ENCODE measurements around the gene CA9. TPM values are rescaled to one million over a fixed set of nuclear protein-coding genes. Genes with fewer than 3 reads are reported as not detected.

The CA9 gene
- total RNA-seq, 1 donor from 2014 or later = 0.98 TPM

DNA sequence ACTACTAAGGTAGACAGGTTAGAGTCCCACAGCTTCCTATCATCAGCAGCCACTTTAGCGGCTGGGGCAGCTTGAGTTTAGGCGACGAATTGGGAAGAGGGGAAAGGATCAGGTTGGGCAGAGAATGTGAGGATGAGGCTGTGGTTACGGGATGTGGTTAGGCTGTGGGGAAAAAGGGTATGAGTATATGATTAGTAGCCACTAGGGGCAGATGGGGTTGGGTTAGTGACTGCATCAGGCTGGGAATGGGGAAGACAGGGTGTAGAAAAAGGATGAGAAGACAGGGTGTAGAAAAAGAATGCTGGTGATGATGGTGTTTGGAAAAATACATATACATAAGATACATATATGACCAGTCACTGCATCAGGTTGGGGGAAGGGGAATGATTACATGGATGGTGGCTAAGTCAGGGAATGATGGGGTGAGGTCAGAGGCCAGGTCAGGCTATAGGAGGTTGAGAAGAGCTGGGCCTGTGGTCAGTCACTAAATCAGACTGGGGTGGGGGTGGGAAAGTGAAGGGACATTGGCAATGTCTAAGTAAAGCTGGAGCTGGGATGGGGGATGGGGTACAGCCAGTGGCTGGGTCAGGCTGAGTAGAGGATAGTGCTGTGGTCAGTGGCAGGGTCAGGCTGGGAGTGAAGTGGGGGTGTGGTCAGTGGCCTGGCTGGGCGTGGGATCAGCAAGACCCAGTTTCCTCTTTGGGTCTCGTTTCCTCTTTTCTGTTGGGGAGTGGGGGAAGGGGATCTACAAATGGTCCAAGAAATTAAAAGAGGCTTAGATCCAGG lies 56.2 kb downstream of the CA9 start:
- no peaks in the 10 kb centered on the region for H3K27me3 ChIP-seq
- peaks cover 71% of the 10 kb centered on the region for H3K4me1 ChIP-seq
- no peak for DNase-seq (ENCODE audit: extremely low spot score in 2 of 2)
- H3K9me3 ChIP-seq = no peaks in the 10 kb centered on the region
- intact Hi-C loops (cut with DNase I) = loop anchor here (2.0 to 5.0 kb wide), 3 partner anchors 38 to 123 kb away; partner anchors contain the start of genes CCDC107, RMRP and TESK1
- H3K36me3 ChIP-seq = peaks cover 0 to 10% of the 10 kb centered on the region in 2 donors
- peak overlapping the region; percentile 84 to 92 for H3K4me3 ChIP-seq
- H3K27ac ChIP-seq = peak overlapping the region; percentile 89
- TF ChIP-seq POLR2A (IDR thresholded peaks at IDR 0.05) (no peak), POLR2AphosphoS5 (IDR thresholded peaks at IDR 0.05; ENCODE audit: insufficient read depth in 1 of 2, low read depth in 1 of 2) (no peak)
- TF ChIP-seq, protein P1, sequence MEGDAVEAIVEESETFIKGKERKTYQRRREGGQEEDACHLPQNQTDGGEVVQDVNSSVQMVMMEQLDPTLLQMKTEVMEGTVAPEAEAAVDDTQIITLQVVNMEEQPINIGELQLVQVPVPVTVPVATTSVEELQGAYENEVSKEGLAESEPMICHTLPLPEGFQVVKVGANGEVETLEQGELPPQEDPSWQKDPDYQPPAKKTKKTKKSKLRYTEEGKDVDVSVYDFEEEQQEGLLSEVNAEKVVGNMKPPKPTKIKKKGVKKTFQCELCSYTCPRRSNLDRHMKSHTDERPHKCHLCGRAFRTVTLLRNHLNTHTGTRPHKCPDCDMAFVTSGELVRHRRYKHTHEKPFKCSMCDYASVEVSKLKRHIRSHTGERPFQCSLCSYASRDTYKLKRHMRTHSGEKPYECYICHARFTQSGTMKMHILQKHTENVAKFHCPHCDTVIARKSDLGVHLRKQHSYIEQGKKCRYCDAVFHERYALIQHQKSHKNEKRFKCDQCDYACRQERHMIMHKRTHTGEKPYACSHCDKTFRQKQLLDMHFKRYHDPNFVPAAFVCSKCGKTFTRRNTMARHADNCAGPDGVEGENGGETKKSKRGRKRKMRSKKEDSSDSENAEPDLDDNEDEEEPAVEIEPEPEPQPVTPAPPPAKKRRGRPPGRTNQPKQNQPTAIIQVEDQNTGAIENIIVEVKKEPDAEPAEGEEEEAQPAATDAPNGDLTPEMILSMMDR (IDR thresholded peaks at IDR 0.05) = peak in 1 of 3 experiments; percentile 40

DNA sequence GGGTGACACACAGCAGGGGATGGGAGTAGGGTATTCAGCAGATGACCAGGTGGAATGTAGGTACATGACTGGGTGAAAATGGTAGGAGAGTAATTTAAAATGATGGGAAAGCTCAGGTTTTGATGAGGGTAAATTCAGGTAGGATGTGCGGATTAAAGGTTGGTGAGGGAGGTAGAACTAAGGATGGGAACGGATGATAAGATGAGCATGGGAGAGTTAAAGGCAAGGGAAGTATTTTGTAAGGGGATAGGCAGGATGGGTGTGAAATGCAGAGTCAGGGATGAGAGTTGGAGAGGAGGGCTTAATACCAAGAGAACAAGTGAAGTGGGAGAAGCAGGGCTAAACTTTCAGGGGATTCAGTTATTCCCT lies 56.7 kb downstream of the CA9 start:
- Histone ChIP-seq H3K27me3 (no peaks in the 10 kb centered on the region), H3K4me1 (peaks cover 71% of the 10 kb centered on the region), H3K4me3 (peak overlapping the region; percentile 84 to 92), H3K9me3 (no peaks in the 10 kb centered on the region), H3K36me3 (peaks cover 0 to 8% of the 10 kb centered on the region in 2 donors), H3K27ac (peak overlapping the region; percentile 89)
- DNase-seq (ENCODE audit: extremely low spot score in 2 of 2) = no peak
- TF ChIP-seq POLR2AphosphoS5 (IDR thresholded peaks at IDR 0.05; ENCODE audit: insufficient read depth in 1 of 2, low read depth in 1 of 2) = no peak
- TF ChIP-seq, protein P1 (IDR thresholded peaks at IDR 0.05) = no peak
- no peak for TF ChIP-seq POLR2A (IDR thresholded peaks at IDR 0.05)
- intact Hi-C loops (cut with DNase I) = loop anchor here (5.0 kb wide), 1 partner anchor 123 kb away; the partner anchor contains the start of gene TESK1

Small RNA genes within 50 kb of the gene (microRNA-seq; reads per million reads assigned to microRNA genes)
- gene MIR6852 (ENCODE audit: borderline number of aligned reads, borderline replicate concordance) = not detected

Small RNA genes within 50 kb of the gene (small RNA-seq; reads per million reads assigned to genes)
- gene RMRP (not detected), gene RN7SL22P (not detected)

Other genes with a start within 250 kb of the CA9 start
- 18.9 TPM for gene RUSC2, start 183.8 kb upstream of the CA9 start, total RNA-seq
- 29.7 TPM for gene TESK1, start 68.7 kb upstream of the CA9 start, total RNA-seq
- gene CD72, start 55.5 kb upstream of the CA9 start, total RNA-seq = 5.6 TPM
- 2.5 TPM for gene SIT1, start 23.0 kb upstream of the CA9 start, total RNA-seq
- 8,462 TPM for gene RMRP, start 15.9 kb upstream of the CA9 start, total RNA-seq
- 17.2 TPM for gene CCDC107, start 15.6 kb upstream of the CA9 start, total RNA-seq
- 1.2 TPM for gene ARHGEF39, start 8.7 kb upstream of the CA9 start, total RNA-seq
- 460 TPM for gene TPM2, start 16.0 kb downstream of the CA9 start, total RNA-seq
- 268 TPM for gene TLN1, start 58.3 kb downstream of the CA9 start, total RNA-seq
- gene CREB3, start 58.7 kb downstream of the CA9 start, total RNA-seq = 35.1 TPM
- 77.3 TPM for gene GBA2, start 75.3 kb downstream of the CA9 start, total RNA-seq
- gene RGP1, start 75.4 kb downstream of the CA9 start, total RNA-seq = 16.2 TPM
- gene MSMP, start 80.3 kb downstream of the CA9 start, total RNA-seq = not detected
- gene NPR2, start 117.7 kb downstream of the CA9 start, total RNA-seq = 17.2 TPM
- gene SPAG8, start 138.3 kb downstream of the CA9 start, total RNA-seq = not detected
- 24.1 TPM for gene HINT2, start 141.1 kb downstream of the CA9 start, total RNA-seq
- gene FAM221B, start 154.8 kb downstream of the CA9 start, total RNA-seq = not detected
- gene TMEM8B, start 155.3 kb downstream of the CA9 start, total RNA-seq = 11.3 TPM
- not detected for gene OR13J1, start 196.5 kb downstream of the CA9 start, total RNA-seq
- 5.4 TPM for gene HRCT1, start 232.3 kb downstream of the CA9 start, total RNA-seq
- gene SPAAR, start 235.6 kb downstream of the CA9 start, total RNA-seq = 0.49 TPM

Measured in vagina (tissue), 2 donors.